HFF-Myc (cell line): Measurements from ENCODE around the gene ATG9B.

Source experiments
- DNase-seq: peaks from one replicate; pipeline ENCODE4 v3.0.0-alpha.2; 2011; ENCODE audit warnings: low read depth; ENCODE audit errors: extremely low read depth
- H3K4me3 ChIP-seq: replicated peaks from 2 replicates; pipeline ENCODE4 v1.5.1; 2011; ENCODE audit warnings: low read depth, mild to moderate bottlenecking, control low read depth, low read length
- CTCF ChIP-seq: IDR thresholded peaks from 2 replicates; pipeline ENCODE4 v1.5.1; 2012; ENCODE audit warnings: mild to moderate bottlenecking, low read depth, low read length, control low read depth; ENCODE audit errors: missing control alignments

ATG9B gene

GRCh38 chr7:151010307-151011096 is 13.8 kb downstream of the ATG9B start:
- no peak for TF ChIP-seq CTCF
- H3K4me3 ChIP-seq = peak overlapping the region; percentile 25
- no peak for DNase-seq

GRCh38 chr7:151010037-151010306 is 14.3 kb downstream of the ATG9B start:
- H3K4me3 ChIP-seq = no peak overlapping the region
- DNase-seq = no peak
- TF ChIP-seq CTCF = no peak

- no peak for TF ChIP-seq CTCF
- no peak overlapping the region for H3K4me3 ChIP-seq
- no peak for DNase-seq
Observed at GRCh38 chr7:151009327-151010036, 14.8 kb downstream of the ATG9B start.

- no peak overlapping the region for H3K4me3 ChIP-seq
- TF ChIP-seq CTCF = peak; percentile 80
- no peak for DNase-seq
Observed at GRCh38 chr7:151008511-151009323, 15.6 kb downstream of the ATG9B start.

GRCh38 chr7:151008143-151008510 is 16.2 kb downstream of the ATG9B start:
- no peak for DNase-seq
- no peak for TF ChIP-seq CTCF
- no peak overlapping the region for H3K4me3 ChIP-seq

- H3K4me3 ChIP-seq = no peak overlapping the region
- no peak for DNase-seq
- TF ChIP-seq CTCF = no peak
Observed at GRCh38 chr7:151007469-151007898, 16.8 kb downstream of the ATG9B start.
